GM19035 (cell line): ENCODE data around the gene ARHGAP10.

Experiments
- ATAC-seq: cut with Tn5 transposase; IDR thresholded peaks from one replicate; pipeline ENCODE4 v1.9.1; 2021; ENCODE audit not compliant: unreplicated experiment

Gene ARHGAP10

DNA sequence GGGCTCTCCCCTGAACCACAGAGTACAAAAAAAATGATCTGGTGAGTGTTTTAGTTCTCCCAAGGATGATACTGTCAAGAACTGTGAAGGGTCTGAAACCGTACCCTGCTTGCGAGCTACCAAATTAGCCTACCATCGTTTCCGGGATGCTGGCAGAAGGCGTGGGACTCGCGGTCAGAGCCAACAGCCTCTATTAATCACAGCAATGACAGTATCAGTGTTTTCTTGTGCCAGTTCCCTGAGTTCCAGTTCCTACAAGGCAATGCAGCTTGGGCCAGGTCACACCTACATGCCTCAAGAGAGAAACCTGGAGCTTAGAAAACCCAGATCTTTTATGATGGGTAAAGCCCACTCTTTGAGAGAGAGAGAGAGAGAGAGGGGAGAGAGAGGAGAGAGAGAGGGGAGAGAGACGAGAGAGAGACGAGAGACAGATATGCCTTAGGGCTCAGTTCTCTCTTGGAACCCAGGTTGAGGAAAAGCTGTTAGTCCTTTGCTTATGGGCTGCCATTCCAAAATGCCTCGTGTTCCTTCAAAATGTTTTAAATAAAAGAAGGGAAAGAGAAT is 327.8 kb downstream of the ARHGAP10 start:
- no peak for ATAC-seq

DNA sequence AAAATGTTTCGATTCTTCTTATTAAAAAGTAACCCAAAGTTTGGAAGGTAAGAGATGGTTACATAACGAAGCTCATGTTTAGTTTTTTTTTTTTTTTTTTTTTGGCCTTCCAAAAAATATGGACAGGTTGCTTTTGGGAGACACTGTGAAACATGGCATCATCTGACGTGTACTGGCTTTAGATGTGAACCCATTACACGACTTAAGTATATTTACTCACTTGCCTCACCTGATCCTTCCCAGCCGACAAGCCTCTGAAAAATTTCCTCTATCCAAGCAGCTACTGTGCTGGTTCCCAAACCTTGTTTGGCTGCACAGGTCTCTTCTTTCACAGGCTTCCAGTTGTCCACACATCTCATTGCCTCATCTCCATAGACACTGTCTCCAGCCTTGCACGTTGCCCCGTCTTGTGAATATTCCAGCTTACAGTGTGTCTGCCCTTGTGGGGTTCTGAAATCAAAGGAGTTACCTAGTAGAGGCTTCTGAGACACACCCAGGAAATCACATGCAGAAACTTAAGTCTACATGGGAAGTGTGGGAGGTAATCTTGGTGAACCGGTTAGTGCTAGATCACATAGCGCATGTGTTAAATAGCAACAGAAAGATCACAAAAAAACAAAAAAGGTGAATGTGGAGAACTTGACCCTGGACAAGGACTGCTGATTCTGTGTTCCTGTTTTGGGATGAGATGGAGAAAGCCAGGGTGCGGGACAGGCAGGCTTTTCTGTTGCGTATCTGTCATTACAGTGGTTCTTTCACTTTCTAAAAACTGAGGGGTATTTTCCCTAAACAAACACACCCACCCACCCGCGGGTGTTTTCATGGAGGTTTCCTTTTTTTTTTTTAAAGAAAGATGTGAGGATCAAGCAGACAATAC is 328.6 kb downstream of the ARHGAP10 start:
- ATAC-seq = no peak

DNA sequence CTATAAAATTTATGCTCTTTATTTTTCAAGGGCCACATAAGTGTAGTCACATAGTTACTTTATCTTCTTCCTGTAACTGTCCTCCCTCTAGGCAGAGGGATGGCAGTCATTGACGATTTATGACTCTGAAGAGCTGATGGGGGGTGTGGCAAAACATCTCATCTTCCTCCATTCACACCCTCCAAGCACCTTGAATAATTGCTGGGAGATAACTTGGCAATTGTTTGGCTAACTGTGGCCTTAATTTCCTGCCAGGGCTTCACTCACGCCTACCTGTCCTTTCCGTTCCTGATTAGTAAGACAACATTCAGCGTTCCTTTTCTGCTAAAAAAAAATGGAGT is 329.2 kb downstream of the ARHGAP10 start:
- ATAC-seq = no peak

DNA sequence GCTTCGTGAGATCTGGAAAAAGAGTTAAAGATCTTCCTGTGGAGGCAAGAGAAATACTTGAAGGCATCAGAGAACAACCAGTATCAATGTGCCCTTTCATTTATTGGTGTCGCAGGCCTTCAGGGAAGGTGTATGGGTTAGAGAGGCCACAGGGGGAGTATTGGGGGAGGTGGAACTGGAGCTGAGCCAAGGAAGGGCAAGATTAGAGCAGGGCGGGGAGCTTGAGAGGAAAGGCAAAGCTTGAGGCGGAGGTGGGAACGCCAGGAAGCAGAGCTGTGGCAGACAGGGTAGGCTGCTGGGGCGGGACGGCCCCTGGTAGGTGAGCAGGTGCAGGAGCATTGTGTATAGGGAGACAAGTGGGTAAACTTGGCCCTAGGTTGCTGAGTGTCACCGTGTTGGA is 329.9 kb downstream of the ARHGAP10 start:
- ATAC-seq = no peak

DNA sequence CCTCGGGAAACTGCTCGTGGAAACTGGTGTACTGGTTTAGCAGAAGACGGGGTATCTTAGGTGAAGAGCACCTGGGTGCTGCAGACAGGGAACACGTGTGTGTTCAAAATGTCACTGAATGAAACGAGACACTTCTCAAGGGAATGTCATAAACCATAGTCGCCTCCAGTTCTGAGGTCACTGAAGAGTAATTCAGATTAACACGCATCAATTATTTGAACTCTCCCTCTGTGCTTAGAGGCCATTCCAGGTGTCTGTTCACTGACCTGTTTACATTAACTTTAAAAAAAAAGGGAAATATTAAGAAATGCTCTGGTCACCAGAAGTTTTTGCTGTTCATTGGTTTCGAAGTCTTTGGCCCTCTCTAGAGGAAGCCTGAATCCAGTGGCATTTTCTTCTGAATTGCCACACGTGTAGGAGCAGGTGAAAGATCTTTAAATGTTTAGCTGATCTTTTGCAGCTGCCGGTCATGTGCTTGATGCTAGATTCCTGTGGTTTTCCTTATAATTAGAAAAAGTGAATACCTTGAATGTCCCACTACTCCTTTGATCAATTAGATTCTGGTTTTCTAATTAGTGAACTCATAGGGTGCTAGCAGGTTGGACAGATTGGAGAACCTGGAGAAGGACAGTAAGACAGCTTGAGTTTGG is 330.5 kb downstream of the ARHGAP10 start:
- ATAC-seq = no peak

DNA sequence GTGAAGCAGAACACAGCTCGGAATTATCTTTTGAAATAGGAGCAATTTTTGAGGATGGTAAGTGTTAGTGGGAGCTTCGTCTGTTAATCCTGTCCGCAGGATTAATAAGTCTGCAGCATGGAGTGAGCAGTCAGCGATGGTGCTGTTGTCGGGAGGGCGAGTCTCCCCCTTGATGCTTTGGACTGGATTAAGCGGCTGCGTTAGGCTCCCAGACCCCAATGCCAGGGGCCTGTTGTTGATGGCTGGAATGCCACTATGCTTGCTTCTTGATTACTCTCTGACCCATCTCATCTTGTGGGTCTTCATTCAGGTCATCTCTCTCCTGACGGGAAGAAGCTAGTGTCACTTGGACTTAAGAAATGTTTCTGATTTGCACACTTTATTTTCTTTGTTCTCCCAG is 332.6 kb downstream of the ARHGAP10 start:
- ATAC-seq = no peak

DNA sequence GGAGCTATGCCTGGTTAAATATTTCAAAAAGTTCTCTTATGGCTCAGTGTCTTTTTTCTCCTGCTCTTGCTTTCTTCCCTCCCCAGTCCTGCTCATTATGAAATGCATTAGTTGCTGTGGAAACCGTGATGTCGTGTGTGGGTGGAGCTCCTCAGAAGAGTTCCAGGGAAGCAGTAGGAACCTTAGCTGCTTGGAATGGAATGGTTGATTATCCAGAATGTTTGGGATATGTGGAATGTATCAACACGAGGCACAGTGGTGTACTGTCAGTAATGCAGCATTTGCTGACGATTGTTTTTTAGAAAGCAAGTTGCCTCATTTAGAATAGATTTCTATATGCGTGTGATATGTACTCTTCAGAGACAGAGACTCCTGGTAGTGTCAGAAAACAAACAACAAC is 333.2 kb downstream of the ARHGAP10 start:
- ATAC-seq = no peak

DNA sequence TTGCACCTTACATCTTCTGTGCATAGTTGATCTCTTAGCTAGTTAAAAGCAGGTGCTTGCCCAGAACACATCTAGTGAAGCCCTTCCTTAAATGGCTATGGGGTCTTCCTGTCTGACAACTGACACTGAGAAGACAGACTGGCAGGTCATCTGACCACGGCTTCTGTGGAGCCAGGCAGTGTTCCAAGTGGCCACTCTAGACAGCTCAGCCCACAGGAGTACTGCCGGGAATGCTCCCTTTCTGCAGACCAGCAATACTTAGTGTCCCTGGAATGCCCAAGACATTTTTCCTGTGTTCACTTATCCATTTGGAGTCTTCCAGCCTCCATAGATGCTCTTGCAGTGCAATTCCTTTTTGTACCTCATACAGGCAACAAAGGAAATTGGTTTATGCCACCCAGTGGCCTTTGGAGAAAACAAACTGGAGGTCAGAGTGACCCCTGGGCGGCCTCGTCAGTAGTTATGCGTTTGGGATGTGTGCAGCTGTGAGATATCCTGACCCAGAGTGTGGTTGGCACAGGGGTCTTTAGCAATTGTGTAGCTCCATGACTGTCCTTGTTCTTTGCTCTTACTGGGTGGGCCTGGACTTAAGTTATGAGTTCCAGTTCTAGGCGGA is 335.5 kb downstream of the ARHGAP10 start:
- ATAC-seq = no peak

DNA sequence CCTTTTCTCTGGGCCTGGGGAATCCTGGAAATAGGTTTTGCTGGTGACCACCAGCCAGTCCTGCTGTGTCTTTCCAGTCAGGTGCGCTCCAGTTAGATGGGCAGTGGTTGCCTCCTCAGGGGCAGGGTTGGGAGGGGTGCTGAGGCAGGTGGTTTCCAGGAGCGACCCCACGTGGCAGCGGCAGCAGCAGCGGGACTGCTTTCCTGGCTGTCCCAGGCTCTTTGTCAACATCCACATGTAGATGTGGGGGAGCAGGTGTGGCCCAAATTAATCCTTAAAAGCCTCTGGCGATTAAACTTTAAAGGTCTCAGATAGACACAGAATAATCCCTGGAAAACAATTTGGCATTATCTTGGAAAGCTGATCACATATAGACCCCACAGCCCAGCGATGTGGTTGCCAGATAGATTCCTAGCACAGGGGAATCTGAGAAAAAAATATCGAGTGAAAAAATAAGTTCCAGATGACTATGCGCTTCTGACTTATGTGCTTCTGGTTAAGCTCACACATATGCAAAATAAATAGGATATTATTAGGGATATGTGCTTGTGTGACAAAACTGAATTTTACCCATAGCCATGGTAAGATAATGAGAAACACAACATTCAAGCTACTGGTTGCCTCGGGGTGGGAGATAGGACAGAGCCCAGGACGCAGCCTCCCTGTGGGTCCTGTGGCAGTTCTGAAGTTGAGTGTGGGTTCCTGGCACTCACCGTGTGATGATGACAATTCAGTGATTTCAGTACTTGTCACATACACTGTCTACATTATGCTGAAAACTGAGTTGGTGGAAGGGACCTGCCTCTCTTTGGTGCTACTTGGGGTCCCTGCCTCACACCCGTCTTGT is 336.4 kb downstream of the ARHGAP10 start:
- no peak for ATAC-seq

DNA sequence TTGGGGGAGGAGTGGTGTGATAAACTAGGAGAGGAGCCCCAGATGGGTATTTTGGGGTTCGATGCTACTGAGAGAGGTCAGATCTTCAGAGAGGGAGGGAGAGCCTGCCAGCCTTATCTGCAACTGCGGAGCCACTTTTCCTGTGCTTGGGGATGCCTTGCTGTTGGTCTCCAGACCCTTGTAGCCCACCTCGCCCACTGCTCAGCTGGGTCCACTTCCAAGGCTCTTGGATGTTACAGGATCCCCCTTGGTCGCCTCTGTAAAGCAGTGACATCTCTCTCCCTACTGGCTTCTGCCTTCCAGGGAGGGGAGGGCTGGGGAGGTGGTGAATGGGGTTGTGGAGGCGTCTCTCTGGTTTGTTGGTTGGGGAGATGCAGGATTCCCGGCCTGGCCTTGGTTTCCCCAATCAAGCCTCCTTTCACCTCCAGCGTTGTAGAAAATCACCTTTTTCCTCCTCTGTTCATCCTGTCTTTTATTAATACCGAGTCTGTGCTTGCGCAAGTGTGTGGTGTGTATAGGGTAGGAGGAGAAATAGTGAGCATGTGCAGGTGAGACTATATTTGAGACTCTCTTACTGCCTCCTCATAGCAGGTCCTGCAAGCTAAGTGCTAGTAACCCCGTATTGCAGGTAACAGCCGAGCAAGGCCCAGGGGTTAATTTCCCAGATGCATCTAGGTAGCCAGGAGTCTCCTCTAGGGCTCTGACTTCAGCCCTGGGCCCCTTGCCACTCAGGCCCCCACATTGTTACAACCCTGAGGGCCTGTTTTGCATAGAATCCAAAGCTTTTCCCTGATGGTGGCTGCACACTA is 337.4 kb downstream of the ARHGAP10 start:
- no peak for ATAC-seq

DNA sequence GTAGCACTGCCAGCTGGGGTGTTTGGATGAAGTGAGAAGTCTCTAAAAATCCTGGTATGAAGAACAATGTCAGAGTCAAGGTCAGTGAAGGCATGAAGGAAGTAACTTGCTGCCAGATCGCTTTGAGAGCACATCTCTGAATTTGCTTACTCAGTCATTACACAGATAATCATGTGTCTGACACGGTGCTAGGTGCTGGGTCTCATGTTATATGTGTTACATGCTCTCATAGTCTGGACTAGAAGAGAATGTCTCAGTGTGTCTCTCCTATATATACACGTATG is 337.9 kb downstream of the ARHGAP10 start:
- ATAC-seq = no peak

DNA sequence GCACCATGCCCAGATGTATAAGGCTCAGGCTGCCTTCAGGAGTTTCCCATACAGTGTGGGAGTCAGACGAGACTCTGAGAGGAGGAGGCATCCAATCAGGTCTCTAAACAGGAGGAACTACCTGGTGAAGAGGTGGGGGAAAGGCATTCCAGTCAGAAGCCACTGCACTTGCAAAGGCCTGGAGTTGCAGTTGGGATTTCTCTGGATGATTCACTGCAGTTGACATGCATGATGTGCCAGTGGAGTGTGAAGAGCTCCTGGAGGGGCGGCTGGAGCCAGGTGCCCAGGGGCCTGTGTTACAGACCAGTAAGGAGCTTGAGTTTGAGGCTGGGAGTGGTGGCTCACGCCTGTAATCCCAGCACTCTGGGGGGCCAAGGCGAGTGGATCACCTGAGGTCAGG is 339.1 kb downstream of the ARHGAP10 start:
- no peak for ATAC-seq

DNA sequence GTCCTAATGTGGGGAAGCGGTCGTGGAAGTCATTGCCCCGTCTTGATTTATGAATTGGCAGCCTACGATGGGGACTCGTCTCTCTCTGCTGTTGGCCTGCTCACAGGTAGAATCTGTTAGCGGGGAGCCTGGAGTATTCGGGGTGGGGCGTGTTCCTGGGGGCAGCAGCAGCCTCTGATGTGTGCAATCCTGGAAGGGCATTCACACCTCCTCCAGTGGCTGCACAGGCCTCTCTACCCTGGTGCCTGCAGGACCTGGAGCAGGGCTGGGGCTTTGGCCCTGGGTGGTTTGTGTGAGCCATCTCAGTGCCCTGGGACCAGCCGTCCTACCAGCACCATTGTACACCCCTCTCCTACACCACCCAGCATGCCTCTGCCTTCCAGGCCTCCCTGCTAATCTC is 340.9 kb downstream of the ARHGAP10 start:
- no peak for ATAC-seq

DNA sequence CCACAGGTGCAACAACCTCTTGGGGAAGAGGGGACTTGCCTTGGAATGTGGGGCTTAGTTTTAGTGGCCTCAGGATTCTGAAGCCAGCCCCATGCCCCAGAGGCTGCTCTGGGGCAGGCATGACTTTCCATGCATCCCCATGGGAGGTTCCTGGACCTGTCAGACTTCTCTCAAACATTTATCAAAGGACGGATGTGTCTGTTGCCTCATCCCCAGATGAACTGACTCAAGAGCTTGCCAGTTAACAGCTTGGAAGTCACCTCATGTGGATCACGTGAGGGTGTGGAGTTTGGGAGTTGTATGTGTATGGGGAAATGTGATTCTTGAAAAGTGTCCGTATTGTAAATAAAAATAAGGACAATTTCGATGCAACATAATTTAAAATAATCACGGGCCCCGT is 341.5 kb downstream of the ARHGAP10 start:
- no peak for ATAC-seq

DNA sequence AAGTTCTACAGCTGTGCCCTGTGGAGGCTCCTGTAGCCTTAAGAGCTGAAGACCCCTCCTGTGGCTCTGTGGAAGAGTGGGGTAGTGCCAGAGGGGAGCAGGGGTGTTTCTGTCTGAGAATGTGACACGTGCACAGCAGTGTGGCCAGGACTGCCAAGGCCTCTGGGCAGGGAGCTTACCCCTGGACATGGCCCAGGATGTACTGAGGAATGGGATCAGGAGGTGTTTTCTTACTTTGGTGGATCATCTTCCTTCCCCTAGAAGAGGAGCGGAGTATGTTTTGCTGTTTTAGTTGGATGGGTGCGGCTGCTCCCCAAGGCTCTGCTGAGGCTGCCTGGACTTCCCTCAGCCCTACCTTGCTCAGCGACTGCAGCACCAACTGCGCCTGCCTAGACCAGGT is 342.6 kb downstream of the ARHGAP10 start:
- ATAC-seq = no peak

DNA sequence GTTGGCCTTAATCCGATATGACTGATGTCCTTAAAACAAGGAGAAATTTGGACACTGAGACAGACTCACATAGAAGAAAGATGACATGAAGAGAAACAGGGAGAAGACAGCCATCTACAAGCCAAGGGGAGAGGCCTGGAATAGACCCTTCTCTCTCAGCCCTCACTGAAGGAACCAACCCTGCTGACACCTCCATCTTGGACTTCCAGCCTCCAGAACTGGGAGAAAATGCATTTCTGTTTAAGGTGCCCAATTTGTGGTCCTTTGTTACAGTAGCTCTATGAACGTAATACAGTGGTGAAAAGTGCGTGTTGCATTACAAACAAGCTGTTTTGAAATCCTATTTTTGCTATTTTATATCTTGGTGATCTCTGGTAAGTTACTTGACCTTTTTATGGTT is 343.6 kb downstream of the ARHGAP10 start:
- ATAC-seq = no peak

DNA sequence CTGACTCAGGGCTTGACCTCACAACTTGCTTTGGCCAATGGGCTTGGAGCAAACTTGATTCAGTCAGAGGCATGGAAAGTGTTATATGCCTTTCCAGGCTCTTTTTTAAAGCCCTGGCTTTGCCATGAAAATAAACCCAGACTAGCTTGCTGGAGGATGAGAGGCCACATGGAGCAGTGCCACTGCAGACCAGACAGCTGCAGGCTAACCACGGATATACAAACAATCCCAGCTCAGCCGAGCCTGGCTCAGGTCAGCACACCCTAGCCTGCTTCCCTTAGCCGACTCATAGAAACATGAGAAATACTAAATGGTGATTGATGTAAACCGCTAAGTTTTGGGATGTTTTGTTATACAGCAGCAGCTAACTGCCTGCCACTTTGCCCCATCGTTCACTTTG is 345.1 kb downstream of the ARHGAP10 start:
- no peak for ATAC-seq

DNA sequence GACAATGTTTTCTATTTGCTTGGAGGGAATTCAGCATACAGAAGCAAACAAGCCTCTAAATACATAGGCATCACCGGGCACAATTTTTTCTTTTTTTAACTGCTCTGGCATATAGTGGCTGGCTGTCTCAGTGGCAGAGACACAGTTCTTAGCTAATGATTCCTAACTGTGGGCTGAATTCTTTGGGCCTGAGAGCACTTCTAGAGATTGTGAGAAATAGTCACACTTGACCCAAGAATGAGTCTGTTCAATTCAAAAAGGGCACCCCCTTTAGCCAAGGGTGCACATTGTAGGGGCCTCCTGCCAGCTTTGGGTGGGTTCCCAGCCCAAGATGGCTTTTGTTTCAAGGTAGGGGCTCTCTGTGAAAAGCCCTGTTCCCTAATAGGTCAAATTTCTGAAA is 345.7 kb downstream of the ARHGAP10 start:
- ATAC-seq = no peak

DNA sequence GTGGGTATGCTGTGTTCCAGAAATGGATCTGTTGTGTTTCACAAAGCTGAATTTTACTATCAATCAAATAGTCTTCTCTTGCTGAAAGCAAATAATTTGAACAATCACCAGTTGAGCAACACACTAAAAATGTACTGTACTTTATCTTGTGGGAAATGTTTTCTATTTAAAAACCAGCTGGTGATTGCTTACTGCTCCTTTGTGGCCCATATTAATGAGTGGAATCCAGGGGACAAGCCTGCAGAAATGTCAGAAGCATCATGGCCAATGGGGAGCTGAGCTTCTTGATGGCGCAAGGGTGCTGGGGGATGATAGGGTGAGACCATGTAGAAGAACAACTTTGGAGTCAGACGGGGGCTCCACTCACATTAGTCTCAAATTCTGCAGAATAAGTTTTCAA is 346.2 kb downstream of the ARHGAP10 start:
- ATAC-seq = no peak

DNA sequence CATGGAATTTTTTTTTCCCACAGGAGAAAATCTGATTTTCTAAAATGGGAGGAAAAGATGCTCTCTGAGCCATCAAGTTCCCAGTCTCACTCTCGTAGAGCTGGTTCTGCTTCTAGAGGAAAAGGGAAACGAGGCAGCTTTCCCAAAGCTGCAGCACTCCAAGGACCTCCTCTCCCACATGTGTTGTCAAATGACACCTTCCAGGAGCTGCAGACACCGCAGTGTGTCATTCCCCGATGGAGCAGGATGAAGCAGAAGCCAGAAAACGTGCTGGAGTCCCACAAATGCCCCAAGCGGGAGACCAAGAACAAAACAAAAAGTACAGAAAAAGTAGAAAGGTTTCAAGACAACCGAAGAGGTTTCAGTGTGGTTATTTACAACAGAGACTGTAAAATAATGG is 348.1 kb downstream of the ARHGAP10 start:
- no peak for ATAC-seq

DNA sequence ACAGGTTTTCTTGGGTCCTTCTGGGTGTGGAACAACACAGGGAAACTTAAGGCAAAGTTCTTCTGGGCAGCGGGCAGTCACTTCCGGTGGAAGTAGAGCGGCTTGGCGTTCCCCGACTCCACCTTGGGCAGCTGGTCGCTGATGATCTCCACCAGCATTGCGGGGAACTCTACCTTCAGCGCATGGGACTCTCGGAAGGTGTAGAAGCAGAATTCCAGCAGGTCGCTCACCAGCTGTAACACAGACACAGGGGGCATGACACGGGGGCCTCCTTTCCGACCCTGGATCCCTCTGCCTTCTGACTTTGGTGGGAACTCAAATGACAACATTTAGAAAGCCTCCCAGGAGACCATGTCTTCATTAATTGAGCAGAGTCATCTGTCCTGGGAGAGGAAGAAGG is 349.4 kb downstream of the ARHGAP10 start:
- no peak for ATAC-seq
